ENCODE measurements around the gene UROC1.

Gene UROC1

GRCh38 chr3:126494204-126494969 is 23.2 kb downstream of the UROC1 start:
- no peak for DNase-seq

- DNase-seq: peak in 1 of 2 donors; percentile 16
Observed at GRCh38 chr3:126493739-126494138, 23.8 kb downstream of the UROC1 start.

- no peak for DNase-seq
Observed at GRCh38 chr3:126493051-126493450, 24.5 kb downstream of the UROC1 start.

GRCh38 chr3:126491221-126492013 is 26.2 kb downstream of the UROC1 start:
- no peak for DNase-seq

GRCh38 chr3:126490619-126491018 is 27.0 kb downstream of the UROC1 start:
- no peak for DNase-seq

GRCh38 chr3:126488886-126489569 is 28.5 kb downstream of the UROC1 start:
- DNase-seq: no peak

- no peak for DNase-seq
Observed at GRCh38 chr3:126488185-126488584, 29.4 kb downstream of the UROC1 start.

- no peak for DNase-seq
Observed at GRCh38 chr3:126487151-126487771, 30.3 kb downstream of the UROC1 start.

GRCh38 chr3:126486360-126486847 is 31.2 kb downstream of the UROC1 start:
- DNase-seq: no peak

- DNase-seq: no peak
Observed at GRCh38 chr3:126485956-126486355, 31.6 kb downstream of the UROC1 start.

- no peak for DNase-seq
Observed at GRCh38 chr3:126485176-126485897, 32.2 kb downstream of the UROC1 start.

- DNase-seq: no peak
Observed at GRCh38 chr3:126484662-126485061, 32.9 kb downstream of the UROC1 start.

GRCh38 chr3:126484148-126484547 is 33.4 kb downstream of the UROC1 start:
- DNase-seq: no peak

GRCh38 chr3:126483321-126483761 is 34.2 kb downstream of the UROC1 start:
- DNase-seq: no peak

GRCh38 chr3:126482503-126483255 is 34.9 kb downstream of the UROC1 start:
- DNase-seq: no peak

GRCh38 chr3:126481808-126482502 is 35.6 kb downstream of the UROC1 start:
- DNase-seq: no peak

- DNase-seq: no peak
Observed at GRCh38 chr3:126480861-126481260, 36.7 kb downstream of the UROC1 start.

- no peak for DNase-seq
Observed at GRCh38 chr3:126480206-126480605, 37.4 kb downstream of the UROC1 start.

GRCh38 chr3:126479642-126480041 is 37.9 kb downstream of the UROC1 start:
- DNase-seq: no peak

GRCh38 chr3:126478581-126479310 is 38.8 kb downstream of the UROC1 start:
- DNase-seq: no peak

Data from hippocampal formation (tissue), 2 donors.